Activated CD8-positive, alpha-beta T cell treated with anti-CD3 and anti-CD28 coated beads for 36 hours (primary cell): Measurements from ENCODE around the gene DLGAP1. TPM values are rescaled to one million over a fixed set of nuclear protein-coding genes. Genes with fewer than 3 reads are reported as not detected.

ENCODE experiments used
- ATAC-seq: fragments of 200-7000 bp; cut with Tn5 transposase; one replicate; pipeline ENCODE4 v1.10.0; 2021; ENCODE audit warnings: mild to moderate bottlenecking, moderate library complexity
- CTCF ChIA-PET: fragments of 350-600 bp; sonication (Branson Sonifier 250); formaldehyde crosslinking; loops from one replicate; lab custom pipeline; 2021; ENCODE audit warnings: antibody characterized with exemption; lab: Charles Lee
- POLR2A ChIA-PET: fragments of 350-600 bp; sonication (Branson Sonifier 250); formaldehyde crosslinking; loops from one replicate; lab custom pipeline; 2021; ENCODE audit warnings: antibody characterized with exemption; lab: Charles Lee
- DNase-seq: peaks from one replicate; pipeline ENCODE4 v3.0.0-alpha.2; 2020
- H3K27ac Mint-ChIP-seq: one replicate; pipeline ENCODE4 v1.8.0; 2021; ENCODE audit warnings: mild to moderate bottlenecking, mixed read lengths
- H3K27me3 Mint-ChIP-seq: one replicate; pipeline ENCODE4 v1.8.0; 2021; ENCODE audit warnings: mixed read lengths
- H3K36me3 Mint-ChIP-seq: one replicate; pipeline ENCODE4 v1.8.0; 2021; ENCODE audit warnings: low read depth, mixed read lengths
- H3K4me1 Mint-ChIP-seq: one replicate; pipeline ENCODE4 v1.8.0; 2021; ENCODE audit warnings: low read depth, mixed read lengths
- H3K4me3 Mint-ChIP-seq: one replicate; pipeline ENCODE4 v1.8.0; 2021; ENCODE audit warnings: mild to moderate bottlenecking, moderate library complexity, mixed read lengths
- H3K9me3 Mint-ChIP-seq: one replicate; pipeline ENCODE4 v1.8.0; 2021; ENCODE audit warnings: mixed read lengths
- intact Hi-C: fragments of 100-400 bp; cut with micrococcal nuclease; formaldehyde crosslinking; loops from one replicate; pipeline ENCODE4 v1.10.0; 2022
- total RNA-seq, 2 experiments: library from RNA; stranded (reverse); gene quantifications; one replicate each; pipeline ENCODE4 v1.2.3, GENCODE V29; 2021
- TF ChIP-seq, protein P1 (sequence below): fragments of 200-600 bp; IDR thresholded peaks from one replicate; pipeline ENCODE4 v1.8.0; 2022; ENCODE audit warnings: antibody characterized with exemption, mild to moderate bottlenecking

DLGAP1 gene
- total RNA-seq, 2 experiments from 2014 or later: not detected

DNA sequence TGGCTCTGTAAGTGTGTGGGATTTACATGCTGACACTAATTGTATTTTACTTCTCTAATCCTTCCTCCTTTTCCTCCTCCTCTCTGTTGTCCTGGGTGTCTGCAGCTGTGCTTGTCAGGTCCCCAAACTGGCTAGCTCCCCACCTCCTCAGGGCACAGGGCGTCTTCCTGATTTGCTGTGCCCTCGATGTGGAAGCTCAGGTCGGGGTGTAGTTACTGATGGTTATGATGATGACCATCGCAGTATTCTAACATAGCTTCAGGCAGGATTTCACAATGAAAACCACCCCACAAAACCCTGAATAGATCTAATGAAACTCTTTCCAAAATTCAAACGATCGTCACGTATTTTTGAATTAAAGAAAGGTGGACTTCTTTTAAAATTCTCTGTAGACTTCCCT is 576.7 kb downstream of the DLGAP1 start:
- ChIA-PET CTCF (no interaction called here), POLR2A (no interaction called here)
- H3K4me3 Mint-ChIP-seq: no peak overlapping the region
- H3K4me1 Mint-ChIP-seq: no peaks in the 10 kb centered on the region
- no peaks in the 10 kb centered on the region for H3K9me3 Mint-ChIP-seq
- intact Hi-C loops: no loop called here
- H3K36me3 Mint-ChIP-seq: no peaks in the 10 kb centered on the region
- peaks cover 6% of the 10 kb centered on the region for H3K27me3 Mint-ChIP-seq
- DNase-seq (no peak), ATAC-seq (no peak)
- no peak overlapping the region for H3K27ac Mint-ChIP-seq
- TF ChIP-seq, protein P1, sequence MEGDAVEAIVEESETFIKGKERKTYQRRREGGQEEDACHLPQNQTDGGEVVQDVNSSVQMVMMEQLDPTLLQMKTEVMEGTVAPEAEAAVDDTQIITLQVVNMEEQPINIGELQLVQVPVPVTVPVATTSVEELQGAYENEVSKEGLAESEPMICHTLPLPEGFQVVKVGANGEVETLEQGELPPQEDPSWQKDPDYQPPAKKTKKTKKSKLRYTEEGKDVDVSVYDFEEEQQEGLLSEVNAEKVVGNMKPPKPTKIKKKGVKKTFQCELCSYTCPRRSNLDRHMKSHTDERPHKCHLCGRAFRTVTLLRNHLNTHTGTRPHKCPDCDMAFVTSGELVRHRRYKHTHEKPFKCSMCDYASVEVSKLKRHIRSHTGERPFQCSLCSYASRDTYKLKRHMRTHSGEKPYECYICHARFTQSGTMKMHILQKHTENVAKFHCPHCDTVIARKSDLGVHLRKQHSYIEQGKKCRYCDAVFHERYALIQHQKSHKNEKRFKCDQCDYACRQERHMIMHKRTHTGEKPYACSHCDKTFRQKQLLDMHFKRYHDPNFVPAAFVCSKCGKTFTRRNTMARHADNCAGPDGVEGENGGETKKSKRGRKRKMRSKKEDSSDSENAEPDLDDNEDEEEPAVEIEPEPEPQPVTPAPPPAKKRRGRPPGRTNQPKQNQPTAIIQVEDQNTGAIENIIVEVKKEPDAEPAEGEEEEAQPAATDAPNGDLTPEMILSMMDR: no peak

DNA sequence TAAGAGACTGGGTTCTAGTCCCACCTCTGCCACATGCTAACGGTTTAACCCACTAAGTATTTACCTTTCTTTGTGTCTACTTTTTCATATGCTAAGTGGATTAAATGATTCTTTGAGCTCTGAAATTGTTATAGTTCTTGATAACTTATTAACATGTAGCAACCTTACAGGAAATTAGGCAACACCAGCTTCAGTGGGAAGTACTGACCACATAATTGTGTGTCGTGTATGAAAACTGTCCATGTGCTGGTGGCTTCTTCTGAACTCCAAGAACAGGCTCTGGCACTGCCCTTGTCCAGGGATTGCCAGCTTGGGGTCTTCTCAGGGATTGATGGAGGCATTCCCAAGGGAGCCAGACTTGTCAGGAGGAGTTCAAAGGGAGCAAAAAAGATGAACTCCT is 577.4 kb downstream of the DLGAP1 start:
- ATAC-seq (no peak), DNase-seq (no peak)
- CTCF ChIA-PET: interaction anchor here (1.4 kb wide), 1 partner anchor 117 kb away, joined by 4 read pairs; no protein-coding TSS in a partner anchor
- intact Hi-C loops: no loop called here
- peaks cover 7% of the 10 kb centered on the region for H3K27me3 Mint-ChIP-seq
- TF ChIP-seq, protein P1: no peak
- H3K4me3 Mint-ChIP-seq: no peak overlapping the region
- H3K27ac Mint-ChIP-seq: no peak overlapping the region
- no peaks in the 10 kb centered on the region for H3K9me3 Mint-ChIP-seq
- no peaks in the 10 kb centered on the region for H3K36me3 Mint-ChIP-seq
- H3K4me1 Mint-ChIP-seq: no peaks in the 10 kb centered on the region
- POLR2A ChIA-PET: no interaction called here

DNA sequence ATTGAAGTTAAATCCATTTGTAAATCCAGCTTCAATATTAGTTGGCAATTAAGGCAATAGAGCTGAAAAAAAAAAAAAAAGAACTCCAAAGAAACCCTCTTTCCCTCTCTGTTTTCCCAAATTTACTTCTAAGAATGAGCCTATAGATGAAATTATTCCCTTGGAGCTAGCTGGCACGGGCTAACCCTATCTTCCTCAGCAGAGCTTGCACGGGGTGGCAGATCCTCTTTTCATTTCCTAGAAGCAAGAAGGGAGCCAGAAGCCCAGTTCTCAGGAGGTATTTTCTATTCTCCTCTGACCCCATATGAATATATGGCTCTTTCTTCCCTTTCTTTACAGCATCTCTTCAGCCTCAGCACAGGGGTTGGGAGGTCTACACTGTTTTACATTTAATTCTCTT is 579.1 kb downstream of the DLGAP1 start:
- intact Hi-C loops: no loop called here
- TF ChIP-seq, protein P1: no peak
- H3K36me3 Mint-ChIP-seq: no peaks in the 10 kb centered on the region
- no peaks in the 10 kb centered on the region for H3K4me1 Mint-ChIP-seq
- DNase-seq: no peak
- no peak overlapping the region for H3K4me3 Mint-ChIP-seq
- no peak for ATAC-seq
- peaks cover 10% of the 10 kb centered on the region for H3K27me3 Mint-ChIP-seq
- ChIA-PET CTCF (interaction anchor here (0.6 to 2.6 kb wide), 3 partner anchors 104 to 224 kb away, joined by 3 to 5 read pairs (median 5); no protein-coding TSS in a partner anchor), POLR2A (no interaction called here)
- H3K27ac Mint-ChIP-seq: no peak overlapping the region
- no peaks in the 10 kb centered on the region for H3K9me3 Mint-ChIP-seq

DNA sequence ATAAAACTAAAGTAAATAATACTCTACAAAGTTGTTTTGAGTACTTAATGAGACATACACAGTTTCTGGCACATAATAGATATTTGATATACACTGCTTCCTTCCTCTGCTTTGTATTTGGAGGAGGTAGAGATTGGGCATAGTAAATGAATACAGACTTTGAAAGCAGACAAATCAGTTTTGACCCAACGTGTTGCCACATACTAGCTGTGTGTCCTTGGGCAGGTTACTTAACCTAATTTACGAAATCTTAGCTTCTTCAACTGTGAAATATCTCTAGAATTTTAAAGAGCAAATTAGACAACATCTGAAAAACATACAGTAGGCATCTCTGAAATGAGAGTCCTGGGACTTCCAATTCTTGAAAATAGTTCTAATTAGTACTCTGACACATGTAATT is 579.7 kb downstream of the DLGAP1 start:
- intact Hi-C loops: no loop called here
- ChIA-PET POLR2A (no interaction called here), CTCF (interaction anchor here (0.9 to 2.6 kb wide), 3 partner anchors 36 to 120 kb away, joined by 4 to 5 read pairs (median 5); no protein-coding TSS in a partner anchor)
- TF ChIP-seq, protein P1: no peak
- ATAC-seq: no peak
- Mint-ChIP-seq H3K36me3 (no peaks in the 10 kb centered on the region), H3K9me3 (no peaks in the 10 kb centered on the region), H3K27me3 (peaks cover 12% of the 10 kb centered on the region), H3K27ac (no peak overlapping the region), H3K4me1 (no peaks in the 10 kb centered on the region), H3K4me3 (no peak overlapping the region)
- no peak for DNase-seq

DNA sequence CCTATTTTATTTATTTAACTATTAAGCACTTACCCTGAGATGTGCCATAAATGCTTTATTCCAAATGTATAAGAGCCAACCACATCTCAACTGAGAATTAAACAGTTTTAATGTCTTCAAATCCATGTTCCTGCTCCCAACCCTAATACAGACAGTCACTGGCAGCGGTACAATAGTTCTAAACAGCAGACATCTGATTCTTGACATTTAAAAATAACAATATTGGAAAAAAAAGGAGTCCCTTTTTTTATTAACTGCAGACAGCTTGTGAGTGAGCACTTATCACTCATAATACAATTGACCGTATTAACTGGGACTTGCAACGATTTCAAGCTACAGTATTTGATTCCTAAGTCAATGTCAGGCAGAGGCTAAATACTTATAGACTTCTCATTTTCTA is 580.5 kb downstream of the DLGAP1 start:
- intact Hi-C loops: loop anchor here (5.0 kb wide), 1 partner anchor 102 kb away; no protein-coding TSS in a partner anchor

More for the DNA sequence above, 580.5 kb downstream of the DLGAP1 start:
- POLR2A ChIA-PET: no interaction called here
- Mint-ChIP-seq H3K9me3 (no peaks in the 10 kb centered on the region), H3K27ac (no peak overlapping the region), H3K27me3 (peaks cover 13% of the 10 kb centered on the region), H3K36me3 (no peaks in the 10 kb centered on the region), H3K4me3 (no peak overlapping the region), H3K4me1 (no peaks in the 10 kb centered on the region)
- ATAC-seq (no peak), DNase-seq (no peak)
- TF ChIP-seq, protein P1: no peak
- CTCF ChIA-PET: interaction anchor here (0.9 to 2.6 kb wide), 2 partner anchors 35 to 103 kb away, joined by 4 to 5 read pairs; no protein-coding TSS in a partner anchor
